ENCODE results near the gene CD52.

GRCh38 chr1:26277261-26277661 is 40.5 kb upstream of the CD52 start:
- TF ChIP-seq CTCF (IDR thresholded peaks at IDR 0.05 in 8 of 11, conservative IDR thresholded peaks at IDR 0.05 in 3 of 11) (no peak), POLR2AphosphoS5 (IDR thresholded peaks at IDR 0.05) (no peak), POLR2A (IDR thresholded peaks at IDR 0.05) (no peak)

Data from spleen (tissue), 7 donors.